PC-3 (cell line): Measurements from ENCODE around the gene ARHGAP31. TPM values are rescaled to one million over a fixed set of nuclear protein-coding genes. Genes with fewer than 3 reads are reported as not detected.

ENCODE experiments used
- ATAC-seq: fragments of 200-7000 bp; cut with Tn5 transposase; 2 replicates; pipeline ENCODE4 v1.9.1; 2020; ENCODE audit warnings: mild to moderate bottlenecking, moderate library complexity
- BruUV-seq: library from RNA; stranded (reverse); fragments of 400-500 nt; replicated peaks from 2 replicates; lab custom pipeline; 2021; lab: Mats Ljungman, UMichigan
- CTCF ChIA-PET: fragments of 300-600 bp; sonication (Branson Sonifier 250); formaldehyde crosslinking; loops from one replicate; lab custom pipeline; 2022; ENCODE audit warnings: antibody characterized with exemption; lab: Charles Lee
- POLR2A ChIA-PET: fragments of 300-600 bp; sonication (Branson Sonifier 250); formaldehyde crosslinking; loops from one replicate; lab custom pipeline; 2022; ENCODE audit warnings: antibody characterized with exemption; ENCODE audit not compliant: unreplicated experiment; lab: Charles Lee
- DNase-seq: peaks from one replicate; pipeline ENCODE4 v3.0.0-alpha.2; 2015
- H2AFZ ChIP-seq: fragments of 300-600 bp; sonication (generic); 2 replicates; pipeline ENCODE4 v1.6.0; 2016; ENCODE audit warnings: antibody characterized with exemption, low read length
- H3F3A ChIP-seq: fragments of 300-600 bp; sonication (generic); one replicate; pipeline ENCODE4 v1.6.0; 2017; ENCODE audit warnings: antibody characterized with exemption, low read length, control low read depth, mild to moderate bottlenecking; ENCODE audit not compliant: unreplicated experiment
- H3K27ac ChIP-seq: fragments of 300-600 bp; sonication (generic); 2 replicates; pipeline ENCODE4 v1.5.1; 2016; ENCODE audit warnings: mild to moderate bottlenecking, low read length
- H3K27me3 ChIP-seq: fragments of 300-600 bp; sonication (generic); 2 replicates; pipeline ENCODE4 v1.6.1; 2016; ENCODE audit warnings: low read length, mixed read lengths
- H3K36me3 ChIP-seq: fragments of 300-600 bp; sonication (generic); 2 replicates; pipeline ENCODE4 v1.6.1; 2016; ENCODE audit warnings: low read depth, mixed run types, low read length, mixed read lengths
- H3K4me1 ChIP-seq: fragments of 300-600 bp; sonication (generic); 2 replicates; pipeline ENCODE4 v1.5.1; 2016; ENCODE audit warnings: low read length; ENCODE audit not compliant: insufficient read depth
- H3K4me2 ChIP-seq: fragments of 300-600 bp; sonication (generic); 2 replicates; pipeline ENCODE4 v1.6.0; 2016; ENCODE audit warnings: low read length
- H3K4me3 ChIP-seq: fragments of 300-600 bp; sonication (generic); 2 replicates; pipeline ENCODE4 v1.5.1; 2016; ENCODE audit warnings: mild to moderate bottlenecking, low read length, mixed read lengths
- H3K79me2 ChIP-seq: fragments of 300-600 bp; sonication (generic); 2 replicates; pipeline ENCODE4 v1.6.1; 2017; ENCODE audit warnings: low read length, mixed read lengths
- H3K9ac ChIP-seq: fragments of 300-600 bp; sonication (generic); 2 replicates; pipeline ENCODE4 v1.6.0; 2016; ENCODE audit warnings: mild to moderate bottlenecking, low read length
- H3K9me2 ChIP-seq: fragments of 300-600 bp; sonication (generic); replicated peaks from 2 replicates; pipeline ENCODE4 v1.6.1; 2016; ENCODE audit warnings: mixed run types, low read length, mixed read lengths
- H3K9me3 ChIP-seq: fragments of 300-600 bp; sonication (generic); 2 replicates; pipeline ENCODE4 v1.6.1; 2016; ENCODE audit warnings: low read length, mixed read lengths
- H4K20me1 ChIP-seq: fragments of 300-600 bp; sonication (generic); 2 replicates; pipeline ENCODE4 v1.6.1; 2016; ENCODE audit warnings: low read length, mixed read lengths
- CTCF ChIP-seq: fragments of 300-600 bp; sonication (generic); conservative IDR thresholded peaks from 2 replicates; pipeline ENCODE4 v1.5.1; 2017; ENCODE audit warnings: antibody characterized with exemption, low read depth, mild to moderate bottlenecking, low read length
- EZH2 ChIP-seq: fragments of 300-600 bp; sonication (generic); IDR thresholded peaks from one replicate; pipeline ENCODE4 v1.6.1; 2017; ENCODE audit warnings: antibody characterized with exemption, mild to moderate bottlenecking, low read length; ENCODE audit not compliant: unreplicated experiment
- EZH2phosphoT487 ChIP-seq: fragments of 300-600 bp; sonication (generic); IDR thresholded peaks from 2 replicates; pipeline ENCODE4 v1.6.1; 2018; ENCODE audit warnings: mild to moderate bottlenecking, antibody characterized with exemption, low read length, borderline replicate concordance
- intact Hi-C: fragments of 100-400 bp; cut with micrococcal nuclease; formaldehyde crosslinking; loops from 2 replicates; pipeline ENCODE4 v1.9.0; 2023
- total RNA-seq: library from RNA; depleted of rRNA; stranded (reverse); fragments of >200 nt; gene quantifications from 2 replicates; pipeline ENCODE4 v1.2.3, GENCODE V29; 2014

Gene ARHGAP31
- total RNA-seq, 1 experiment from 2014 or later: 7.8 TPM

GRCh38 chr3:119444590-119444989 lies 150.4 kb downstream of the ARHGAP31 start:
- no peaks in the 10 kb centered on the region for H3K9me2 ChIP-seq
- ATAC-seq (no peak), DNase-seq (no peak)
- H4K20me1 ChIP-seq: no peaks in the 10 kb centered on the region
- TF ChIP-seq EZH2phosphoT487 (no peak), CTCF (no peak), EZH2 (no peak)
- no TSS peak for BruUV-seq
- no peak overlapping the region for H3K4me3 ChIP-seq
- ChIA-PET POLR2A (no interaction called here), CTCF (no interaction called here)
- intact Hi-C loops: no loop called here
- H3K9me3 ChIP-seq: no peaks in the 10 kb centered on the region
- no peak overlapping the region for H3K9ac ChIP-seq
- H3K4me1 ChIP-seq: no peaks in the 10 kb centered on the region
- no peaks in the 10 kb centered on the region for H3K79me2 ChIP-seq
- no peak overlapping the region for H3K27ac ChIP-seq
- no peak overlapping the region for H2AFZ ChIP-seq
- no peaks in the 10 kb centered on the region for H3F3A ChIP-seq
- no peaks in the 10 kb centered on the region for H3K27me3 ChIP-seq
- peaks cover 45% of the 10 kb centered on the region for H3K36me3 ChIP-seq
- H3K4me2 ChIP-seq: no peak overlapping the region

- Histone ChIP-seq H3K27me3 (no peaks in the 10 kb centered on the region), H3K9me3 (no peaks in the 10 kb centered on the region), H3K4me3 (no peak overlapping the region), H3K27ac (no peak overlapping the region), H3K36me3 (peaks cover 75% of the 10 kb centered on the region), H4K20me1 (no peaks in the 10 kb centered on the region), H3K9me2 (no peaks in the 10 kb centered on the region), H3K79me2 (peaks cover 7% of the 10 kb centered on the region; the same call in 1 of the 2 replicates), H3F3A (no peaks in the 10 kb centered on the region), H2AFZ (no peak overlapping the region), H3K9ac (no peak overlapping the region), H3K4me1 (no peaks in the 10 kb centered on the region), H3K4me2 (no peak overlapping the region)
- no TSS peak for BruUV-seq
- intact Hi-C loops: loop anchor here (1.0 kb wide), 1 partner anchor 25 kb away; no protein-coding TSS in a partner anchor
- ChIA-PET POLR2A (interaction anchor here (0.5 kb wide), 1 partner anchor 31 kb away, joined by 4 read pairs; no protein-coding TSS in a partner anchor), CTCF (no interaction called here)
- DNase-seq: no peak
- ATAC-seq: no peak
- no peak for TF ChIP-seq EZH2
- TF ChIP-seq CTCF: no peak
- TF ChIP-seq EZH2phosphoT487: no peak
Measured at GRCh38 chr3:119453822-119454221, 159.6 kb downstream of the ARHGAP31 start.

- peaks cover 32% of the 10 kb centered on the region for H3K79me2 ChIP-seq
- H3K9me3 ChIP-seq: no peaks in the 10 kb centered on the region
- ChIA-PET POLR2A (no interaction called here), CTCF (no interaction called here)
- TF ChIP-seq CTCF: no peak
- TF ChIP-seq EZH2: no peak
- TF ChIP-seq EZH2phosphoT487: no peak
- H3K4me1 ChIP-seq: peaks cover 5% of the 10 kb centered on the region
- BruUV-seq: no TSS peak
- H3K27ac ChIP-seq: no peak overlapping the region
- no peak overlapping the region for H3K4me2 ChIP-seq
- H3F3A ChIP-seq: no peaks in the 10 kb centered on the region
- no peaks in the 10 kb centered on the region for H4K20me1 ChIP-seq
- no peaks in the 10 kb centered on the region for H3K9me2 ChIP-seq
- H3K36me3 ChIP-seq: peaks cover 81% of the 10 kb centered on the region
- no peak for DNase-seq
- H2AFZ ChIP-seq: no peak overlapping the region
- intact Hi-C loops: no loop called here
- H3K9ac ChIP-seq: no peak overlapping the region
- H3K27me3 ChIP-seq: no peaks in the 10 kb centered on the region
- ATAC-seq: no peak
- H3K4me3 ChIP-seq: no peak overlapping the region
Measured at GRCh38 chr3:119456469-119456868, 162.3 kb downstream of the ARHGAP31 start.
